ENCODE data around the gene SNHG17.
"Not testable (repeated sequence)": the region's sequence is repeated elsewhere in the genome, so short reads cannot be mapped to it uniquely, and the experiment has no call there.

Gene SNHG17

GRCh38 chr20:38393259-38393658 is 41.9 kb downstream of the SNHG17 start:
- in situ Hi-C loops (cut with MboI; ENCODE audit: low pct_unique_long_range_greater_than_20kb, low sequenced_read_pairs, unreplicated experiment): no loop called here
- TF ChIP-seq CTCF (IDR thresholded peaks at IDR 0.05; ENCODE audit: extremely low read depth, insufficient read depth, missing control alignments): no peak

DNA sequence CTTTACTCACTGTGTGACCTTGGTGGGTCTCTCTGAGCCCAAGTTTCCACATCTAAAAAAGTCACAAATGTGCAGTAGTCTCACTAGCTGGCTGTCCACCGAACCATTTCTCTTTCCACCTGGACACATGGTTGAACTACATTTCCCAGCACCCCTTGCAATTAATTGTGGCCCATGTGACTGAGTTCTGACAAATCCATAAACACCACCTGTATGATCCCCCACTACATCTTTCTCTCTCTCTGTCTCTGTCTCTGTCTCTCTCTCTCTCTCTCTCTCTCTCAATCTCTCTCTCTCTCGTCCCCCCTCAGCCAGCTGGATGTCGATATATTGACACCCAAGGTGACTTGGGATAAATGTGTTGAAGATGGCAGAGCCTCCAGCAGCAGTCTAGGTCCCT is 42.8 kb downstream of the SNHG17 start:
- no peak for DNase-seq (ENCODE audit: low spot score)
- no peak for TF ChIP-seq CTCF (IDR thresholded peaks at IDR 0.05; ENCODE audit: extremely low read depth, insufficient read depth, missing control alignments)
- in situ Hi-C loops (cut with MboI; ENCODE audit: low pct_unique_long_range_greater_than_20kb, low sequenced_read_pairs, unreplicated experiment): no loop called here

More at GRCh38 chr20:38393259-38393658, 41.9 kb downstream of the SNHG17 start:
- no peak for DNase-seq (ENCODE audit: low spot score)

- in situ Hi-C loops (cut with MboI; ENCODE audit: low pct_unique_long_range_greater_than_20kb, low sequenced_read_pairs, unreplicated experiment): no loop called here
- DNase-seq (ENCODE audit: low spot score): no peak
- TF ChIP-seq CTCF (IDR thresholded peaks at IDR 0.05; ENCODE audit: extremely low read depth, insufficient read depth, missing control alignments): no peak
Measured at GRCh38 chr20:38387953-38388352, 47.2 kb downstream of the SNHG17 start.

DNA sequence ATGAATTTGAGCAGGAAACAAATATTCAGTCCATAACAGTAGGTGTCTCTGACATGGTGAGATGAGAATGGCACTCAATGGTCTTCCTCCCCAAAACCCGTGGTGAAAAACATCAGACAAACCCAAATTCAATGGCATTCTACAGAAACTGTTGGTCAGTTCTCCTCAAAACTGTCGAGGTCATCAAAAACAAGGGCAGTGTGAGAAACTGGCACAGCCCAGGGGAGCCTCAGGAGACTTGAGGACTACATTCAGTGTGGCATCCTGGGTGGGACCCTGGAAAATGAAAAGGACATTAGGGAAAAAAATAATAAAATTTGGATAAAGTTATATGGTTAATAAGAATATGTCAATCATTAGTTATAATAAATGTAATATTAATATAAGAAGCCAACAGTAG is 48.3 kb downstream of the SNHG17 start:
- no peak for DNase-seq (ENCODE audit: low spot score)
- in situ Hi-C loops (cut with MboI; ENCODE audit: low pct_unique_long_range_greater_than_20kb, low sequenced_read_pairs, unreplicated experiment): no loop called here
- TF ChIP-seq CTCF (IDR thresholded peaks at IDR 0.05; ENCODE audit: extremely low read depth, insufficient read depth, missing control alignments): no peak

DNA sequence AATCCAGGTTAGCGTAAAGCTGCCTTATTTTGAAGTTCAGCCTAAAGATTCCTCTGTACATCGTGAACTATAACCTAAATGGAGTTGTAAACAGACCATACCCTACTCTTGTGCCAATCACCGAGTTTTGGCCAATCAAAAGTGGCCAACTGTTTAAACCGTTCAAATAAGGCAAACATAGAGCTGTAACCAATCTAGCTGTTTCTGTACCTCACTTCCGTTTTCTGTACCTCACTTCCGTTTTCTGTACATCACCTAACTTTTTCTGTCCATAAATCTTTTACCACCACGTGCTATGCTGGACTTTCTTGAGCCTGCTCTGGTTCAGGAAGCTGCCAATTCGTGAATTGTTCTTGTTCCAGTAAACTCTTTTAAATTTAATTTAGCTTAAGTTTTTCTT is 49.1 kb downstream of the SNHG17 start:
- no peak for TF ChIP-seq CTCF (IDR thresholded peaks at IDR 0.05; ENCODE audit: extremely low read depth, insufficient read depth, missing control alignments)
- no peak for DNase-seq (ENCODE audit: low spot score)
- in situ Hi-C loops (cut with MboI; ENCODE audit: low pct_unique_long_range_greater_than_20kb, low sequenced_read_pairs, unreplicated experiment): no loop called here

DNA sequence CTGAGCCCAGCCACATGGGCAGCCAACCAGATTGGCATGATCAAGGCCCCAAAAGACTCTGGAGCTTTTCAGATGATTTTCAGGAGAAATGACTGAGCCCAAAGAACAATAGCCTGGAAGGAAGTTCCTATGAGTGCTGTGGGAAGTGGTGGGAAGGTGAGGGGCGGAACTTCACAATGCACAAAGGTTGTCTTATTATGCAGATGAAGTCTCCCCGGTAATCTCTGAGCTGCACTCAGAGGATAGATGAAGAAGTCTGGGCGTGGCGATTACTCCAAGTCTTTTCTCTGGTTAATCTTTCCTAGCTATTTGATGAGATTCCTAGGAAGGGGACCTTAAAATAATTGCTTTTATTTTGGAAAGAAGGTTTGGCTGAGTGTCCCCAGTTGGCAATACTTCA is 52.0 kb downstream of the SNHG17 start:
- no peak for DNase-seq (ENCODE audit: low spot score)
- in situ Hi-C loops (cut with MboI; ENCODE audit: low pct_unique_long_range_greater_than_20kb, low sequenced_read_pairs, unreplicated experiment): no loop called here
- TF ChIP-seq CTCF (IDR thresholded peaks at IDR 0.05; ENCODE audit: extremely low read depth, insufficient read depth, missing control alignments): no peak

GRCh38 chr20:38377838-38378237 is 57.3 kb downstream of the SNHG17 start:
- in situ Hi-C loops (cut with MboI; ENCODE audit: low pct_unique_long_range_greater_than_20kb, low sequenced_read_pairs, unreplicated experiment); DNase-seq (ENCODE audit: low spot score): not testable (repeated sequence)

All from GM13977 (cell line).